Activated naive CD4-positive, alpha-beta T cell treated with anti-CD3 and anti-CD28 coated beads, Interleukin-2, amount 50 U/mL, for 16 hours (primary cell): ENCODE measurements around the gene TRPV5.

ENCODE experiments used
- DNase-seq: peaks from one replicate; pipeline ENCODE4 v3.0.0-alpha.2; 2020

TRPV5 gene

DNA sequence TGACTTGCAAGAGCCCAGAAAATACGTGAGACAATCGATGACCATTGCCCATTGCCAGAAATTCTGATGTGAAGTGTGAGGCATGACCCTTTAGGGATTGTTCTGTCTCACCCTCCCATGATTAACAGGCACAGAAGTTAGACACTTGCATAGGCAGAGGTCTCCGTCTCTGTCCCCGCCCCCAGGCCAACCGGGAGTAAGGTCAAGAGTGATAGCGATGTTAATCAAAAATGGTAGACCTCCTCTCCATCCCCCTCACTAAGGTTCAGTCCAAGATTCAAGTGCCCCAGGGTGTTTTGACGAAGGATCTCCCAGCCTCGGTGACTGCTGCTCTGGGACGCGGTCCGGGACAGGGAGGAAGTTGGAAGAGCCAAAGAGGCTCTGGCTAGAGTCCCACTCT lies 25.3 kb downstream of the TRPV5 start:
- no peak for DNase-seq

DNA sequence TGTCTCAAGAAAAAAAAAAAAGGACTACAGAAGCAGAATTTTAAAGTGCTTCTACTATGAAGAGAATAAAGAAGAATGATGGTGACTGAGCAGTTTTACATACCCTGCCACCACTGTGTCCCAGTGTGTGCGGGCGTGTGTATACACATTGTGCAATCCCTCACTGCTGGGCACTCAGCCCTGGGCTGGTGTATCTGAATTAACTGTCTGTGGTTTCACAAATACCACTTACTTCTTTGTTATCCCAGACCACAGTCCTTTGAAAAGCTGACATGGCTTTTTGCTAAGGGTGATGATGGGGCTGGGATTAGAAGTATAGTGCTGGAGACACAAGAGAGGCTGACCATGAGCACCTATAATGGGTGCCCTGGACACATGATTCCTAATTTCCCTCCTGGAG lies 26.9 kb downstream of the TRPV5 start:
- no peak for DNase-seq

GRCh38 chr7:142905759-142906158 lies 27.8 kb downstream of the TRPV5 start:
- no peak for DNase-seq

DNA sequence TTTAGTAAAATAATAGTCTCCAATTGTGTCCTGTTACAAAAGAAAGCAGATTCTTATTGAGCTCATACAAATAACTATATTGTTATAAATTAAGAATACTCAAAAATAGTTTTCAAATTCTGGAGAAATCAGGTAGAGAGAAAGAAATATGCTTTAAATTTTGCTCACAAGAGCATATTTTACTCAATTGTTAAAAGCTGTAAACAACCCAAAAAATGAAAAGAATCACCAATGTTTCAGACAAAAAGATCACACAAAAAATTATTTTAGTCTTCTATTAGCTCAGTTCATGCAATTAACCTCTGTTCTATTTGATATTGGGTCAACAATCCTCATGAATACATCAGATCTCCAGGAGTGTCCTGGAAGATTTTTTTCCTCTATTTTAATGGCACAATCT lies 29.4 kb downstream of the TRPV5 start:
- DNase-seq = no peak

DNA sequence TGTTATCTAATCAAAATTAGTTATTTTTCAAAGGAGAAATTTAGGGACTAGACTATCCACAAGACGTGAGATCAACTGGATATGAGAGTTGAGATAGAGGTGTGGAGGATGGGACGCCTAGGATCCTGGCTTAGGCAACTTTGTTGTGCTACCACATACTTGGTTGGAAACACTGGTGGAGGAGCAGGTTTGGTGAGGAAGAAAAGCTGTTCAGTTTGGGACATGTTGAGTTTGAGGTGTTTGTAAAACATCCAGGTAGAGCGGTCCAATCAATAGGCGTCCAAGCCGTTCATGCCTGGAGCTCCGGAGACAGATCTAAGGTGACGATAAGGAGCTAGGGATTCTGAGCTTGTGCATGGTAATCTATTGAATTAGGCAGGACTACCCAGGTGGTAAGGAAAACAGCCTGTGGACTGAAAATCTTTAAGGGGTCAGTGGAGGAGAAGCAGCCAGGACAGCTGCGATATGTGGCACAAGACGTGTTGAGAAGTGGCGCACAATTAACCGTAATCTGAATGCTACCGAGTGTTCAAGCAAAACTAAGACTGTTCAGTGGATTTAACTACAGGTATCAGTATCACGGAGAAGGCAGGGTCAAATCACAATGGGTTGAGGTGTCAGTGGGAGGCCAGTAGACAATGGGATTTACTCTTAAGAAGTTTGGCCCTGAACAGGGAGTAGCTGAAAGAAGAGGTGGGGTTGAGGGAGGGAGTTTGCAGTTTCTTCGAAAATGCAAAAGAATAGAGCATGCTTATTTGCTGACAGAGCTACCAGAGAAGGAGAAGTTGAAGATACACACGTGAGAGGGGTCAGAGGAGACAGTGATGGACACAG lies 31.9 kb downstream of the TRPV5 start:
- no peak for DNase-seq

DNA sequence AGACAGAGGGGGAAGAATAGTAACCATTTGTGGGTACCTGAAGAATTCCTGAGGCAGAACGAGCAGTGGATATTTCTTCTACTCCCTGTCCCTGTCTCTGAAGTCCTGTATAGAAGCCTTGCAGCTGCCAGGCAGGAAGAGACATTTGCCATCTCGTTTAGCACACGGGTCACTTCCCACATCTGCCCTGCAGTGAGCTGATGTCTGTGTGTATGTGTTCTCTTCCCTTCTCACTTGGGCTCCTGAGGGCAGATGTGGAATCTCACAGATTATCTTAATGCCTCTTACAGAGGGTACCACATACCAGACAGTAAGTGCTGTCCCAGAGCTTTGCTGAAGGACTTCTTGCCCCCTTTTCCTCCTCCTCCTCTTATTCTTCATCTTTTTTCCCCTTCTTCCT lies 33.9 kb downstream of the TRPV5 start:
- DNase-seq = no peak

DNA sequence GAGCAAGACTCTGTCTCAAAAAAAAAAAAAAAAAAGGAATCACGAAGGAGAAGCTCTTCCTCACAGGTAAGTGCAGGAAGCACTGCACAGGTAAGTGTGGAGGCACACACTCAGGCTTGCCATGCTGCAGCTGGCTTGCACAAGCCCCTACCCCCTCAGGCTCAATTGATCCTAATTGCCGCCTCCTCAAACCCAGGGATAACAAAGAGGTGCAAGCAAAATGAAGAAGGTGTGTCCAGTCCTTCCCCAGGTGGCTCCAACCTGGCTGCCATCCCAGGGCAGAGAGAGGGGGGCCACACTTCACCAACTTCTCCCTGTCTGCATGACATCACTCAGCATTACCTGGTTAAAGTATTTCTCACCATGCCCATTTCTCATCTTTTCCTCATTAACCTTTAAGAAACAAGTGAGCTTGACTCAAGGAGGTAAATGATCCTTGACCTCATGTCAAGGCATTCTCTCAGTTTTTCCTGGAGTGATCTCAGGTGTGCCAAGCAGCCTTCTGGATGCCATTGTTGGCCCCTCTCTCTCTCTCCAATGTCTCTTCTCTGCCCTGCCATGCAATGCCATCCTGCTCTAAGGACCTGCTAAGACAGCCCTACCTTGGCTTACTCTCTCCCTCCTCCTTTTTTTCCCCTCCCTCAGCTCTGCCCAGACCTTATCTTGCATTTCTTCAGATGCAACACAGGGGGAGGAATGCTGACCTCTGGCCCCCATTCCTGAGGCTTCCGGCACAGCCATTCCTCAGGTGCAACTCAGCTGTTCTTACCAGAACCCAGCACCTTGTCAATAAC lies 35.0 kb downstream of the TRPV5 start:
- no peak for DNase-seq

- DNase-seq = no peak
Observed at GRCh38 chr7:142897691-142898090, 35.9 kb downstream of the TRPV5 start.

- DNase-seq = no peak
Observed at GRCh38 chr7:142896741-142897379, 36.7 kb downstream of the TRPV5 start.

DNA sequence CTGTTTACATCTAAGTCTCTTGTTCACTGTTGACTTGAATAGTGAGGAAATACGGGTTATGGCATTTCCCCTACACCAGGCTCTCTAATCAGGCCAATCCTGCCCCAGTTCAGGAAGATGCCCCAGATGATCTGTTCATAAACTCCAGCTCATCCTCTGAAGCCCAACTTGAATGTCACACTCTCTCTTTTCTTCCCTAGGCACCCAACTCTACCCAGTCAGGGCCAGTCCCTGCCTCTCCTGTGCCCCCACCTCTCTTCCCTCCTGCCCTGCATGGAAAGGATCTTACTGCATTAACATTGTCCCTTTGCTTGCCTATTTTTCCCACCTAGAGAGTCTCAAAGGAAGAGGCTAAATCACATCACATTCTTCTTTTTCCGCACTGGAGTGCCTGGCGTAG lies 37.4 kb downstream of the TRPV5 start:
- no peak for DNase-seq

DNA sequence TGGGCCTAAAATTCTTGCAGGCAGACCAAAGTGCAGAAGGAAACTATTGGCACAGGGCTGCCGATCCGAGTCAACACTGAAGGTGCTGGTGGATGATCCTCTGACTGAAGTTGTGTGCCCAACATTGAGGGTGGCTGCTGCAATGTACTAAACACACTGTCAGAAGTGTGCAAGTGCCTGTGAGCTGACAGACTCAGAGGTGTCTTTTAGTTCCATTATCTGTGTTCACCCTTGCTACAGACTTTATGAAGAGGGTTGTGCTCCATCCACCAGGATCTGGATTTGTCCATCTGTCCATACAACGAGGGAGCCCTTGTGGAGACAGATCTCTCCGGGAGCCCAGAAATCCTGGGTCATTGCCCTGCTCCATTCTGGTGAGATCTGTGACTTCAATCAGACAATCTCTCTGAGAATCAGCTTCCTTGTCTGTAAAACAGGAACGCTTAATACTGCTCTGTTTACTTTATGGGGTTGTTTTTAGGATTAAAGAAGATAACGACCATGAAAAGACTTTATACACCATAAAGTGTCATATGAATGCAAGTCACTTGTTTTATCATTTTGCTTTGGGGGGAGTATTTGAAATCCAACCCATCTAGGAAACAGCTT lies 38.5 kb downstream of the TRPV5 start:
- no peak for DNase-seq

DNA sequence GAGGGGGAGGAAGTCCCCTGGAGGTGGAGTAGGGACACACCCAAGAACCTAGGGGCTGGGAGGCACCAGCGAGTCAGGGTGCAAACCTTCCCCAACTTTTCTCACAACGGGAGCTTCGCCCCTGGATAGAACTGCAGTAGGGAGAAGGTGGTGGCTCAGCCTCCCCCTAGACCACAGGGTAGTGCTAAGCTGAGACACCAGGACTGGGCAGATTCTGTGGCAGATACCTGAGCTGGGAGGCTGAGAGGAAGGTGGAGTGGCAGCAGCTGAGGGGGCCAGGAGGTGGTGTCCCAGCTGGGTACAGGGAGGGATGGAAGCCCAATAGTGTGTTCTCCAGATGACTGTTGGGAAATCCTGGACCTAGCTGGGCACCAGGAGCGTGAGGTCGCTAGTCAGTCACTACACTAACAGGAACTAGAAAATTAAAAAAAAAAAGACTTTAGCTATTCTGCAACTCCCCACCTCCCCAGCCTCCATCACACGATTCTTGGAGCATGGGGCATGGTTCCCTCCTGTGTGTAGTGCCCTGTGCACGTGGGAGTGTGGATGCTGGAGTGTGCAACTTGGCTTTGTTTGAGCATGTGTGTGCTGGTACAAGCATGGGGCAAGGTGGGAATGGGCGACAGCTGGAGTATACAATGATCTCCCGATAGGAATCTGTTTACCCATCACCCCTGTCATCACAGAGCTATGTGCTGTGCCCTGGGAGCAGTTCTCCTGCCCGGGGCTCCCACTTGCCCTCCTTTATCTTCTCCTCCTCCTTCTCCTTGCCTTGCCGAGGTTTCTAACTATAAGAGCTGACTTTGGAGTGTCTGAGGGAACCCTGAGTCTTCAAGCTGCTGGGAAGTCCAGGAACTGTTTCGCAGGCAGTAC lies 39.2 kb downstream of the TRPV5 start:
- DNase-seq = no peak

- DNase-seq = no peak
Observed at GRCh38 chr7:142892951-142893350, 40.6 kb downstream of the TRPV5 start.

GRCh38 chr7:142891490-142892082 lies 42.0 kb downstream of the TRPV5 start:
- DNase-seq = no peak

GRCh38 chr7:142890874-142891485 lies 42.6 kb downstream of the TRPV5 start:
- no peak for DNase-seq

DNA sequence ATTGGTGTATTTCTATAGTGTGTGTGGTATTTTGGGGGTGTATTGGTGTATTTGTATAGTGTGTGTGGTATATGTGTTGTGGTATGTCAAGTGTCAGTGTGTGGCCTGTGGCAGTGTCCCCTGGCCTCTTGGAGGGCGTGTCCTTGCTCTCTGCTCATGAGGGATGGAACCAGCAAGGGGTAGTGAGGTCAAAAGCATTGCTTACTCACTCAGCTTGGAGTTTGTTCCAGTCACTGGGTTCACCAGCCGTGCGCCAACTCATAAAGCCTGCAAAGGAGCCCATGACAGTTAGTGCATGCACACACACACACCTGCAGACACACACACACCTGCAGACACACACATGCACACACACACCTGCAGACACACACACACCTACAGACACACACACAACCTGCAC lies 43.7 kb downstream of the TRPV5 start:
- no peak for DNase-seq

- DNase-seq = no peak
Observed at GRCh38 chr7:142887282-142888015, 46.1 kb downstream of the TRPV5 start.

GRCh38 chr7:142886866-142887265 lies 46.7 kb downstream of the TRPV5 start:
- no peak for DNase-seq

DNA sequence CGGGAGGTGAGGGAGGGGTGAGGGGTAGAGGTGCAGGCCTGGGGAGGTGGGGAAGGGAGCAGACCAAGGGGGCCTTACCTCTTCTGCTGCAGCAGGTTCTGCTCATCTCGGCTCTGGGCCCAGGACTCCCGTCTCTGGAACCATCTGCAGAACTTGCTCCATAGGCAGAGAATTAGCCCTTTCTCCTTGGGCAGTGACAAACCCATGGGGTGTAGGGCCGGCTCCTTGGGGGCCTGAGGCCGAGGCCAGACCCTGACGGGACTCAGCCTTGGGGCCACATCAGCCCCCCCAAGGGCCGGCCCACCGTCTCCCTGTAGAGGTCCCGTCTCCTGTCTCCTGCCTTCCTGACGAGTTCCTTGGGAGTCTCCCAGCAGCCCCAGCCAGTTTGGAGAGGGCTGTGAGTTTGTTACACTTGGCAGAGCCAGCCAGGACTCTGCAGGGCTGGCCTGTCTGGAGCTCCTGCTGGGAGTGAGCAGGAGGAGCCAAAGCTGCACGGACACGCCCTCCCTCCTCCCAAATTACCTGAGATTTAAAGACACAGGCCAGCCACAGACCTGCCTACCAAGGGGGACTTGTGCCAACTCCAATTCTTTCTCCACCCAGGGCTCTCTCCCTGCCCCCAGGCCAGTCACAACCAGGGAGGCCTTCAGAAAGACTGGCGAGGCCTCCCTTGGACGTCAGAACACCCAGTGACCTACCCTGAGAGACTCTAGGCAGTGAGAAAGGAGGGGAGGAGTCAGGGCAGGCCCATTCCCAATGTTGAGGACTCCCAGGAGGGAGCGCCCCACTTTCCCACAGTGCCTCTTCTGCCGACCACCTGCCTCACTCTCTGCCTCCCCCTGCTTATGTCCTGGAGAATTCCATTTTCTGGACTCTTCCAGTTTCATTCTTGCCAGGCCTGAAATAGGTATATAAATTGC lies 48.0 kb downstream of the TRPV5 start, which contains the start of gene TRPV6:
Gene TRPV6, minus strand, starts transcription at position 435 of the 920 bp plus-strand sequence.
- DNase-seq = no peak

- no peak for DNase-seq
Observed at GRCh38 chr7:142884286-142884640, 49.3 kb downstream of the TRPV5 start.
